ENCODE results near the gene LZIC.
"Not testable (repeated sequence)": the region's sequence is repeated elsewhere in the genome, so short reads cannot be mapped to it uniquely, and the experiment has no call there.

The LZIC gene

GRCh38 chr1:9957726-9958125 is 14.5 kb upstream of the LZIC start:
- no peaks in the 10 kb centered on the region for H3K27me3 ChIP-seq
- no peak overlapping the region for H3K9ac ChIP-seq
- no peaks in the 10 kb centered on the region for H3K9me3 ChIP-seq (replicated peaks in 1 of 11)
- no peak for TF ChIP-seq Cebpa-rat (IDR thresholded peaks at IDR 0.05)
- H3K4me2 ChIP-seq: no peak overlapping the region
- H3K4me1 ChIP-seq: peaks cover 15 to 28% (median 19%) of the 10 kb centered on the region in 10 experiments
- H3K36me3 ChIP-seq: peaks cover 0 to 18% (median 3%) of the 10 kb centered on the region in 11 experiments; a peak in 5 of 22 replicates
- H3K27ac ChIP-seq: no peak overlapping the region
- H3K4me3 ChIP-seq: no peak overlapping the region
- H4K20me1 ChIP-seq: no peaks in the 10 kb centered on the region; a peak in 1 of 22 replicates

DNA sequence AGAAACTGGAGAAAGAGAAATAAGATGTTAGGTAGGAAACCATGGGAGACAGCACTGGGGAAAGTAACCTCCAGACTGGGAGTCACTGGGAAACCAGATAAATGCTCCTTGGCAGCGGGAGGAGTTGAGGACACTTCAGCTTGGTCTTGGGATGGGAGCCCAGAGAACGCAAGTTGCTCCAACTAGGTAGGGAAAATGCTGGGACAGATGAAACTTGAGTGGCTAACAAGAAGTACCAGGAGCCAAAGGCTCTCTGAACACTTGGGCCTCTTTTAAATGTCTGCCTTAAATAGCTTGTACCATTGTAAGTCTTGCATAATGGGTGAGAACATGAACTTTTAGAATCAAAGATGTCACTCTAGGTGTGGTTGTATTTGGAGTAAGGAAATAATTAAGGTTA is 3.1 kb upstream of the LZIC start:
- H3K27me3 ChIP-seq: no peaks in the 10 kb centered on the region
- no peak for TF ChIP-seq Cebpa-rat (IDR thresholded peaks at IDR 0.05)
- H3K36me3 ChIP-seq: peaks cover 0 to 25% (median 11%) of the 10 kb centered on the region in 11 experiments; a peak in 17 of 22 replicates
- no peak overlapping the region for H3K27ac ChIP-seq
- H4K20me1 ChIP-seq: no peaks in the 10 kb centered on the region
- no peaks in the 10 kb centered on the region for H3K9me3 ChIP-seq (replicated peaks in 1 of 11)
- H3K9ac ChIP-seq: 0 out of 22 replicates have a peak overlapping the region, but pooled peaks of 1 of the 11 experiments have one; percentile 11
- no peak overlapping the region for H3K4me3 ChIP-seq
- peaks cover 27 to 49% (median 41%) of the 10 kb centered on the region in 10 experiments for H3K4me1 ChIP-seq
- no peak overlapping the region for H3K4me2 ChIP-seq

DNA sequence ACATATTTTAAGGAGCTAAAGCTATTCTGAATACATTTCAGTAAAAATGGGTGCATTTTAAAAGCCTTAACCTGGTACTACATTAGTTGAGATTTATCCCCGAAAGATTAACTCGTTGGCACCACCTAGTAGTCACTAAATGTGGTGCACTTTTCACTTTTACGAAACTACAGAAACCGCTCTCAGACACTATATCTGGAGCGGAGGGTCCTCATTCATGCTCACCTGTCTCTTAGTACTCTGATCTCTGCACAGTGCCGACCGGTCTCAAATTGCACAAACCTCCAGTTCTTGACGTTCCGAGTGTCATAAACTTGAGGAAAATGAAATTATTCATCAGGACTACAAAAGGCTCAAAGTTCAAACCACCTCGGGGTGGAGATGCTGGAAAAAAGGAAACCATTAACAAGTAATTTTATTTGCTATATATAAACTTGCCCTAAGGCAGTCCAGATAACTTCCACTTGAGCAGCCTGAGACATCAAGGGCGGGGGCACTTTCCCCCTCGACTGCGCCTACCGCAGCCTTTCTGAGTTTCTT is 722 bp downstream of the LZIC start:
- H3K4me3 ChIP-seq: peak overlapping the region; percentile 73 to 98 (median 82)
- peak overlapping the region; percentile 89 to 99 (median 96) for H3K9ac ChIP-seq
- no peak for TF ChIP-seq Cebpa-rat (IDR thresholded peaks at IDR 0.05)

GRCh38 chr1:9929431-9930385 is 13.5 kb downstream of the LZIC start:
- Histone ChIP-seq H3K4me1 (peaks cover 0 to 10% (median 8%) of the 10 kb centered on the region in 10 experiments; a peak in 14 of 20 replicates), H3K27me3 (no peaks in the 10 kb centered on the region), H3K9ac (no peak overlapping the region), H3K4me2 (no peak overlapping the region), H3K9me3 (replicated peaks in 1 of 11) (no peaks in the 10 kb centered on the region), H3K4me3 (no peak overlapping the region), H3K27ac (no peak overlapping the region), H4K20me1 (no peaks in the 10 kb centered on the region), H3K36me3 (peaks cover 59 to 71% (median 66%) of the 10 kb centered on the region in 11 experiments)
- TF ChIP-seq Cebpa-rat (IDR thresholded peaks at IDR 0.05): no peak

More for the DNA sequence above, 722 bp downstream of the LZIC start:
- no peaks in the 10 kb centered on the region for H4K20me1 ChIP-seq
- H3K27ac ChIP-seq: peak overlapping the region; percentile 86 to 97 (median 92)
- H3K27me3 ChIP-seq: no peaks in the 10 kb centered on the region
- H3K4me2 ChIP-seq: peak overlapping the region; percentile 75 to 91 (median 86)
- H3K9me3 ChIP-seq (replicated peaks in 1 of 11): no peaks in the 10 kb centered on the region
- H3K4me1 ChIP-seq: peaks cover 8 to 20% (median 17%) of the 10 kb centered on the region in 10 experiments; a peak in 16 of 20 replicates
- peaks cover 2 to 45% (median 18%) of the 10 kb centered on the region in 11 experiments; a peak in 20 of 22 replicates for H3K36me3 ChIP-seq

DNA sequence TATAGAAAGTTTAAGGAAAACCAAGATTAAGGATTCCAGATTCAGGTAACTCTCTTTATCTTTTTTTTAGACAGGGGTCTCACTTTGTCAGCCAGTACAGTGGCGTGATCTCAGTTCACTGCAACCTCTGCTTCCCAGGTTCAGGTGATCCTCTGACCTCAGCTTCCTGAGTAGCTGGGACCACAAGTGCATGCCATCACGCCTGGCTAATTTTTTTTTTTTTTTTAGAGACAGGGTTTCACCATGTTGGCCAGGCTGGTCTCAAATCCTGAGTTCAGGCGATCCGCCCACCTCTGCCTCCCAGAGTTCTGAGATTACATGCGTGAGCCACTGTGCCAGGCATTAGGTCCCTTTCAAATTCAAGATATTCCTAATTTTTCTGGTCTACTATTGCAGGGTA is 15.9 kb downstream of the LZIC start:
- H3K4me1 ChIP-seq: peaks cover 0 to 10% (median 8%) of the 10 kb centered on the region in 10 experiments; a peak in 14 of 20 replicates
- no peaks in the 10 kb centered on the region for H3K9me3 ChIP-seq (replicated peaks in 1 of 11)
- no peaks in the 10 kb centered on the region for H3K27me3 ChIP-seq
- no peak overlapping the region for H3K4me3 ChIP-seq
- H3K4me2 ChIP-seq: peak overlapping the region in 5 of 11 experiments; percentile 6 to 38 (median 14); a peak in 4 of 22 replicates
- no peak overlapping the region for H3K27ac ChIP-seq
- no peaks in the 10 kb centered on the region for H4K20me1 ChIP-seq
- H3K9ac ChIP-seq: no peak overlapping the region
- no peak for TF ChIP-seq Cebpa-rat (IDR thresholded peaks at IDR 0.05)
- peaks cover 39 to 48% (median 45%) of the 10 kb centered on the region in 11 experiments for H3K36me3 ChIP-seq

GRCh38 chr1:9922342-9922741 is 20.8 kb downstream of the LZIC start:
- Histone ChIP-seq H3K9ac (no peak overlapping the region), H3K27me3 (no peaks in the 10 kb centered on the region), H3K36me3 (no peaks in the 10 kb centered on the region), H3K27ac (no peak overlapping the region), H3K9me3 (replicated peaks in 1 of 11) (no peaks in the 10 kb centered on the region), H3K4me1 (peaks cover 0 to 3% (median 2%) of the 10 kb centered on the region in 10 experiments; a peak in 14 of 20 replicates), H4K20me1 (no peaks in the 10 kb centered on the region), H3K4me3 (no peak overlapping the region), H3K4me2 (no peak overlapping the region)
- no peak for TF ChIP-seq Cebpa-rat (IDR thresholded peaks at IDR 0.05)

GRCh38 chr1:9920606-9921005 is 22.6 kb downstream of the LZIC start:
- no peaks in the 10 kb centered on the region for H3K9me3 ChIP-seq (replicated peaks in 1 of 11)
- H3K4me3 ChIP-seq: no peak overlapping the region
- H3K9ac ChIP-seq: no peak overlapping the region
- H3K27ac ChIP-seq: no peak overlapping the region
- no peaks in the 10 kb centered on the region for H4K20me1 ChIP-seq
- H3K4me2 ChIP-seq: no peak overlapping the region
- H3K4me1 ChIP-seq: no peaks in the 10 kb centered on the region
- no peak for TF ChIP-seq Cebpa-rat (IDR thresholded peaks at IDR 0.05)
- no peaks in the 10 kb centered on the region for H3K36me3 ChIP-seq
- H3K27me3 ChIP-seq: no peaks in the 10 kb centered on the region

DNA sequence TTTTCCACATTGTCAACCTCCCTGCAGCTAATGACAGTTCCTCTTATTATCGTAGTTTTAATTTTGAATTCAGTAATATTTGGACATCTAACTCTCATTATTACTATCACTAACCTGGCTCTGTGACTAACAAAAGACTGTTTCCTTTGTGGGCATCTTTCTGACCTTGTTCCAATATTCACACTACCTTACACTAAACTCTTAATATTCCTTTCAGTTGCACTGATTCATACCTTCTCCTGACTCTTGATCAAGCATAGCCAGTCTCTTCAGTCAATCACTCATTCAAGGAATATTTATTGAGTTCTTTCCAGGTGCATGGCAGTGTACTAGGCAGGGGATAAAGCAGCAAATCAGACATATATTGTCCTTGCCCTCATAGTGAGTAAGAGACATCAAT is 25.3 kb downstream of the LZIC start:
- no peaks in the 10 kb centered on the region for H3K27me3 ChIP-seq
- no peak for TF ChIP-seq Cebpa-rat (IDR thresholded peaks at IDR 0.05)
- H3K36me3 ChIP-seq: no peaks in the 10 kb centered on the region
- H4K20me1 ChIP-seq: no peaks in the 10 kb centered on the region
- no peak overlapping the region for H3K4me2 ChIP-seq
- no peaks in the 10 kb centered on the region for H3K9me3 ChIP-seq (replicated peaks in 1 of 11)
- H3K4me3 ChIP-seq: no peak overlapping the region
- no peak overlapping the region for H3K9ac ChIP-seq
- H3K4me1 ChIP-seq: no peaks in the 10 kb centered on the region
- H3K27ac ChIP-seq: no peak overlapping the region

DNA sequence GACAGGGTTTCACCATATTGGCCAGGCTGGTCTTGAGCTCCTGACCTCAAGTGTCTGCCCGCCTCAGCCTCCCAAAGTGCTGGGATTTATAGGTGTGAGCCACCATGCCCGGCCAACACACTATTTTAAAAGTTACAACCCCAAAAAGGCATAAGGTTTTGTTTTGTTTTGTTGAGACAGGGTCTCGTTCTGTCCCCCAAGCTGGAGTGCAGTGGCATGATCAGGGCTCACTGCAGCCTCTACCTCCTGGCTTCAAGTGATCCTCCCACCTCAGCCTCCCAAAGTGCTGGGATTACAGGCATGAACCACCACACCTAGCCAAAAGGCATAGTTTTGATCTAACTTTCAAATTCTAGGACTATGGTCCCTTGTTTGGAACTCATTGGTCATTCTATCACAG is 25.7 kb downstream of the LZIC start:
- H4K20me1 ChIP-seq; H3K27ac ChIP-seq; H3K27me3 ChIP-seq; H3K9ac ChIP-seq; H3K36me3 ChIP-seq; H3K9me3 ChIP-seq (replicated peaks in 1 of 11); H3K4me1 ChIP-seq; H3K4me2 ChIP-seq; H3K4me3 ChIP-seq: not testable (repeated sequence)
